ENCODE results near the gene ARL16. TPM values are rescaled to one million over a fixed set of nuclear protein-coding genes. Genes with fewer than 3 reads are reported as not detected.

The ARL16 gene
- total and polyA plus RNA-seq, 2 of the 8 experiments (the other 6 are each of a cell fraction or from before 2014, with no cell fraction given), result 37.0 to 60.8 TPM

GRCh38 chr17:81655378-81656117, 28.0 kb downstream of the ARL16 start:
- H3K9ac ChIP-seq (replicated peaks in 1 of 4; ENCODE audit: extremely low read depth in 1 of 4, low read depth in 3 of 4, low read length in 3 of 4), result peak overlapping the region in 1 of 4 experiments; percentile 30; a peak in 1 of 7 replicates
- no peak for FAIRE-seq

More at GRCh38 chr17:81655378-81656117, 28.0 kb downstream of the ARL16 start:
- no peak for DNase-seq (ENCODE audit: low read depth in 1 of 2, low spot score in 2 of 2)
- Histone ChIP-seq H2BK20ac (ENCODE audit: low read length) (no peak overlapping the region), H3K4me1 (replicated peaks in 1 of 4; ENCODE audit: control insufficient read depth in 3 of 4, insufficient read depth in 4 of 4, low read length in 3 of 4) (peaks cover 0 to 10% (median 7%) of the 10 kb centered on the region in 4 experiments; a peak in 6 of 7 replicates), H2AK5ac (ENCODE audit: low read depth, low read length) (no peak overlapping the region), H3K79me1 (ENCODE audit: low read depth, low read length) (peaks cover 3% of the 10 kb centered on the region; the same call in 1 of the 2 replicates), H3K14ac (ENCODE audit: insufficient read length) (no peak overlapping the region), H3K18ac (ENCODE audit: extremely low read depth, low read length) (no peak overlapping the region), H3K9me3 (ENCODE audit: insufficient read depth in 2 of 2, low read depth in 1 of 2, low read length in 1 of 2) (no peaks in the 10 kb centered on the region), H2BK120ac (replicated peaks; ENCODE audit: low read depth, low read length) (no peak overlapping the region), H3K23ac (ENCODE audit: insufficient read length) (no peak overlapping the region), H3K4me2 (ENCODE audit: insufficient read depth in 1 of 2, low read depth in 2 of 2, low read length in 2 of 2) (no peak overlapping the region), H3K4me3 (ENCODE audit: extremely low read depth in 1 of 4, insufficient read depth in 2 of 4, low read depth in 3 of 4, low read length in 4 of 4) (no peak overlapping the region), H3K23me2 (ENCODE audit: low read depth, low read length) (no peaks in the 10 kb centered on the region), H3K56ac (replicated peaks; ENCODE audit: insufficient read length, low read depth, low read length) (no peak overlapping the region), H4K8ac (ENCODE audit: extremely low read depth, insufficient read depth, low read length) (no peak overlapping the region), H4K91ac (replicated peaks; ENCODE audit: insufficient read length, low read length) (peak overlapping the region; percentile 54), H3K79me2 (ENCODE audit: control insufficient read depth in 1 of 2, insufficient read depth in 2 of 2, low read length in 2 of 2) (no peaks in the 10 kb centered on the region), H2BK15ac (ENCODE audit: low read length) (peak overlapping the region; percentile 72; the same call in 1 of the 2 replicates), H2BK5ac (ENCODE audit: low read depth, low read length) (no peak overlapping the region), H2BK12ac (ENCODE audit: low read depth, low read length) (0 out of 2 replicates have a peak overlapping the region, but pooled peaks have one; percentile 39), H3K27ac (ENCODE audit: low read depth, low read length) (no peak overlapping the region), H3K36me3 (ENCODE audit: control insufficient read depth in 2 of 4, insufficient read depth in 4 of 4, low read length in 3 of 4) (no peaks in the 10 kb centered on the region), H2AFZ (ENCODE audit: low read length) (no peak overlapping the region), H4K20me1 (replicated peaks in 1 of 2; ENCODE audit: control insufficient read depth in 1 of 2, insufficient read depth in 2 of 2, low read length in 2 of 2) (no peaks in the 10 kb centered on the region), H4K5ac (ENCODE audit: insufficient read length, low read depth, low read length) (no peak overlapping the region), H3K4ac (replicated peaks; ENCODE audit: insufficient read length, low read depth, low read length) (no peak overlapping the region), H3K27me3 (replicated peaks in 1 of 4; ENCODE audit: control insufficient read depth in 3 of 4, extremely low read depth in 1 of 4, insufficient read depth in 3 of 4, low read length in 3 of 4) (no peaks in the 10 kb centered on the region)
- ChIA-PET POLR2A (ENCODE audit: partially characterized antibody) (interaction anchor here (1.6 to 3.7 kb wide), 4 partner anchors 8 to 47 kb away, joined by 4 to 17 read pairs (median 10); partner anchors contain the start of genes CCDC137, MRPL12 and OXLD1), CTCF (ENCODE audit: partially characterized antibody) (interaction anchor here (0.7 to 1.8 kb wide), 4 partner anchors 10 to 16 kb away, joined by 3 to 7 read pairs (median 4); no protein-coding TSS in a partner anchor)
- TF ChIP-seq, protein P1, sequence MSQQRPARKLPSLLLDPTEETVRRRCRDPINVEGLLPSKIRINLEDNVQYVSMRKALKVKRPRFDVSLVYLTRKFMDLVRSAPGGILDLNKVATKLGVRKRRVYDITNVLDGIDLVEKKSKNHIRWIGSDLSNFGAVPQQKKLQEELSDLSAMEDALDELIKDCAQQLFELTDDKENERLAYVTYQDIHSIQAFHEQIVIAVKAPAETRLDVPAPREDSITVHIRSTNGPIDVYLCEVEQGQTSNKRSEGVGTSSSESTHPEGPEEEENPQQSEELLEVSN (IDR thresholded peaks at IDR 0.05), result 0 out of 2 replicates have a peak, but pooled peaks have one; percentile 18
- TF ChIP-seq NANOG (IDR thresholded peaks at IDR 0.05; ENCODE audit: insufficient read depth, low read depth, low read length, poor library complexity, severe bottlenecking) (no peak), MAX (IDR thresholded peaks at IDR 0.05) (peak; percentile 39; the same call in 1 of the 2 replicates)
- 94% methylated on average over 18 of the region's 18 CpGs; no CpG with 5 or more reads in 1 of the 2 experiments for WGBS, 2 experiments (ENCODE audit: extremely low coverage in 1 of 2, insufficient coverage in 1 of 2, insufficient read length in 1 of 2, insufficient replicate concordance in 2 of 2, low coverage in 1 of 2, low lambda C conversion rate in 2 of 2, missing lambda C conversion rate in 1 of 2)
